G401 (cell line): ENCODE data around the gene PGS1. TPM values are rescaled to one million over a fixed set of nuclear protein-coding genes. Genes with fewer than 3 reads are reported as not detected.
"Not testable (repeated sequence)": the region's sequence is repeated elsewhere in the genome, so short reads cannot be mapped to it uniquely, and the experiment has no call there.

Experiments used
- DNase-seq: peaks from one replicate; pipeline ENCODE4 v3.0.0-alpha.2; 2015; ENCODE audit warnings: low spot score
- in situ Hi-C: cut with HindIII; loops from 2 replicates; pipeline ENCODE4 v1.10.0; 2016; ENCODE audit warnings: low sequenced_read_pairs, mixed read lengths
- total RNA-seq: library from RNA; depleted of rRNA; stranded (reverse); fragments of >200 nt; shearing (Covaris generic); gene quantifications from 2 replicates; pipeline ENCODE4 v1.2.3, GENCODE V29; 2014; rRNA removed

Gene PGS1, protein sequence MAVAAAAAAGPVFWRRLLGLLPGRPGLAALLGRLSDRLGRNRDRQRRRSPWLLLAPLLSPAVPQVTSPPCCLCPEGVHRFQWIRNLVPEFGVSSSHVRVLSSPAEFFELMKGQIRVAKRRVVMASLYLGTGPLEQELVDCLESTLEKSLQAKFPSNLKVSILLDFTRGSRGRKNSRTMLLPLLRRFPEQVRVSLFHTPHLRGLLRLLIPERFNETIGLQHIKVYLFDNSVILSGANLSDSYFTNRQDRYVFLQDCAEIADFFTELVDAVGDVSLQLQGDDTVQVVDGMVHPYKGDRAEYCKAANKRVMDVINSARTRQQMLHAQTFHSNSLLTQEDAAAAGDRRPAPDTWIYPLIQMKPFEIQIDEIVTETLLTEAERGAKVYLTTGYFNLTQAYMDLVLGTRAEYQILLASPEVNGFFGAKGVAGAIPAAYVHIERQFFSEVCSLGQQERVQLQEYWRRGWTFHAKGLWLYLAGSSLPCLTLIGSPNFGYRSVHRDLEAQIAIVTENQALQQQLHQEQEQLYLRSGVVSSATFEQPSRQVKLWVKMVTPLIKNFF
- 16.3 and 43.0 TPM in 2 replicates for total RNA-seq

DNA sequence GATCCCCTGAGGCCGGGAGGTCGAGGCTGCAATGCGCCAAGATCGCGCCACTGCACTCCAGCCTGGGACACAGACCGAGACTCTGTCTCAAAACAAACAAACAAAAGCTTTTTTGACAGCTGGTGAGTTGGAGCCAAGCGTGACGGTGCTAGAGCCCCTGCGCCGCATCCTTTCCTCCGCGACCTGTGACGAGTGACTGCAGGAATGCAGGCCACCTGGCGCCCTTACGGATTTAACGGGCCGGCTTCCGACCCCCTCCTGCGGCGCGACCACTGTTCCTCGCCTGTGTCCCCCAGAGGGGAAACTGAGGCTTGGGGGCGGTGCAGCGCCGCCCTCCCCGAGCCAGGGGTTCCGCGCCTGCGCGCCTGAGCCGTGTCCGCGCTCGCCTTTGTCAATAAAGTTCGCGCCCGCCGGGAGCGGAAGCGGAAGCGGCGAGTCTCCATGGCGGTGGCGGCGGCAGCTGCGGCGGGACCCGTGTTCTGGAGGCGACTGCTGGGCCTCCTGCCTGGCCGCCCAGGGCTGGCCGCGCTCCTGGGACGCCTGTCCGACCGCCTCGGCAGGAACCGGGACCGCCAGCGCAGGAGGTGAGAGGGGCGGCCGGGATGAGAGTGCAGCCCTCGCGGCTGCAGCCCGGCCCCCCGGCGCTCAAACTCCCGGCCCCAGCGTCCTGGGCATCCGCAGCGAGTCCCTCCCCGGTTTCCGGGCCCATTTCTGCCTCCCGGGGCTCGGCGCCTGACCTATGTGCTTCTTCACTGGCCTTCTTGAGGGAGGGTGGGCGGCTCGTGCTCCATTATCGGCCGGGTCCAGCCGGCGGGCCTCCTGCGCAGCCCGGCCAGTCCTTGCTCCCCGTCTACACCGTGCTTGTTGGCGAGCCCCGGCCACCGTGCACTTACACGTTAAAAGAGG lies at the start of gene PGS1:
TSS of gene PGS1 (plus strand) at position 425 of the 906 bp plus-strand sequence. CDS start at position 442, 17 bp downstream.
- DNase-seq, result peak; percentile 69
- in situ Hi-C loops, result no loop called here

DNA sequence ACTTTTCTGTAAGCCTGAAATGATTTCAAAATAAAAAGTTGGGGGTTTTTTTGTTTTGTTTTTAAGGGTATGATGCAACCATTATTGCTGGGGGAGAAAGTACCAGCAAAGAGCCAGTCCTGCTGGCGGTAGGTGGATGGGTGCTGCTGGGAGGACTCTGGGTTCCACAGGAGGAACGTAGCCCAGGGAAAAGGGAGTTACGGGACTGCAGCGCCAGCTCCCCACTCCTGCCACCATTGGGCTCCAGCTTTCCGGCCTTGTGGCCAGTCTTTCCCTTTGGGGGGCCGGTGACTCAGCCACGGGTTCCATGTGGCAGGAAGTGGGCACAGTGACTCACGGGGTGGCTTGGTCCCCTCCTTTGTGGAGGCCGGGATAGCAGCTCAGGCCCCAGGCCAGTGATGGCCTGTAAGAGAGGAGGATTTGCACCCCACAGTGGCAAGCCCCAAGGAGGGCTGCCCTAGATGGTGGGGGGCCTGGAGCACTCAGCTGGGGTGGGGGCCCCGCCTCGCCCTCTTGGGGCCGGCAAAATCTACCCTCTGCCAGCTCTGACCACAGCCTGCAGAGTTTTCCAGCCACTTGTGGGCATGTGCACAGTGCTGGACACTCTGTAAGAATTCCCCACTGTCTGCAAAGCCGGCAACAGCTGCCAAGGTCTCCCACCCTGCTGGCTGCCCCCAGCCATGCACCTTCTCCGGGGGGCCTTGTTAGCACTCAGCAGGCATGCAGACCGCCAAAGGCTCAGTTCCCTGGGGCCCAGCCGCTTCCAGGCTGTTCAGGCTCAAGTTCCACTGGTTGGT lies 49.0 kb upstream of the PGS1 start:
- DNase-seq, result no peak
- in situ Hi-C loops, result no loop called here

GRCh38 chr17:78330570-78331224 lies 47.8 kb upstream of the PGS1 start:
- no peak for DNase-seq
- in situ Hi-C loops, result no loop called here

DNA sequence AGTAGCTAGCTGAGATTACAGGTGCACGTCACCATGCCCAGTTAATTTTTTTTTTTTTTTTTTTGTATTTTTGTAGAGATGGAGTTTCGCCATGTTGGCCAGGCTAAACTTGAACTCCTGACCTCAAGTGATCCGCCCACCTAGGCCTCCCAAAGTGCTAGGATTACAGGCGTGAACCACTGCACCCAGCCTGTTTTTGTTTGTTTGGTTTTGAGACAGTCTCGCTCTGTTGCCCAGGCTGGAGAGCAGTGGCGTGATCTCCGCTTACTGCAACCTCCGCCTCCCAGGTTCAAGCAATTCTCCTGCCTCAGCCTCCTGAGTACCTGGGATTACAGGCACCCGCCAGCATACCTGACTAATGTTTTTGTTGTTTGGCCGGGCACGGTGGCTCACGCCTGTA lies 47.1 kb upstream of the PGS1 start:
- DNase-seq, in situ Hi-C loops: not testable (repeated sequence)

DNA sequence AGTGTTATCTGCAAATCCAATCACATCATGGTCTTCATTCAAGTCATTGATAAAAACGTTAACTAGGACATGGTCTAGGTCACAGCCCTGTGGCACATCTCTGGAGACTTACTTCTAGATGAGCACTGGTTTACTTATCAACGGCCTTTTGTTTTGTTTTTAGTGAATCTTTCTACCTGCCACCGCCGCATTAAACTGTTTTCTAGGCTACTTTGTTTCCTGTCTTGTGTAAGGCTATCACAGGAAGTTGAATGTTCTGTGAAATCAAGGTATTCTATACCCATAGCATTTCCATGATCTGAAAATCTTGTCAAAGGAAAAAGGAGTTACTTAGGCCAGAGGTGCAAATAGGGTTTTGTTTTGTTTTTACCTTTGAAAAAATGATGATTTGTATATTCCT lies 45.5 kb upstream of the PGS1 start:
- no peak for DNase-seq
- in situ Hi-C loops, result no loop called here

DNA sequence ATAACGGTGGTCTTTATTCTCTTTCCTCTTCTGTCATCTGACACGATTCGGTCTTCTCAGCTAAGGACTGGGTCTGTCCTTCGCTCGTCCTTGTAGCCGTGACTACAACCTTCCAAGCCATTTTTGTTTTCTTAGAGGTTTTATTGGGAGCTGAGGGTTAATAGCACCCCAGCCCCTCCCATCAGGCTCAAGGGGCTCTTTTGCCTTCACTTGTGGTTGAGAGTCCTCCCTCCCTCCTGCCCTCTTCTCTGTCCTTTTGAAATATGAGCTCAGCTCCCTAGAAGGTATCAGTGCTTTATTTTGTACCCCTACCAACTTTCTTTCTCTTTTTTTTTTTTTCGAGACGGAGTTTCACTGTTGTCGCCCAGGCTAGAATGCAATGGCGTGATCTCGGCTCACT lies 43.2 kb upstream of the PGS1 start:
- no peak for DNase-seq
- in situ Hi-C loops, result no loop called here

DNA sequence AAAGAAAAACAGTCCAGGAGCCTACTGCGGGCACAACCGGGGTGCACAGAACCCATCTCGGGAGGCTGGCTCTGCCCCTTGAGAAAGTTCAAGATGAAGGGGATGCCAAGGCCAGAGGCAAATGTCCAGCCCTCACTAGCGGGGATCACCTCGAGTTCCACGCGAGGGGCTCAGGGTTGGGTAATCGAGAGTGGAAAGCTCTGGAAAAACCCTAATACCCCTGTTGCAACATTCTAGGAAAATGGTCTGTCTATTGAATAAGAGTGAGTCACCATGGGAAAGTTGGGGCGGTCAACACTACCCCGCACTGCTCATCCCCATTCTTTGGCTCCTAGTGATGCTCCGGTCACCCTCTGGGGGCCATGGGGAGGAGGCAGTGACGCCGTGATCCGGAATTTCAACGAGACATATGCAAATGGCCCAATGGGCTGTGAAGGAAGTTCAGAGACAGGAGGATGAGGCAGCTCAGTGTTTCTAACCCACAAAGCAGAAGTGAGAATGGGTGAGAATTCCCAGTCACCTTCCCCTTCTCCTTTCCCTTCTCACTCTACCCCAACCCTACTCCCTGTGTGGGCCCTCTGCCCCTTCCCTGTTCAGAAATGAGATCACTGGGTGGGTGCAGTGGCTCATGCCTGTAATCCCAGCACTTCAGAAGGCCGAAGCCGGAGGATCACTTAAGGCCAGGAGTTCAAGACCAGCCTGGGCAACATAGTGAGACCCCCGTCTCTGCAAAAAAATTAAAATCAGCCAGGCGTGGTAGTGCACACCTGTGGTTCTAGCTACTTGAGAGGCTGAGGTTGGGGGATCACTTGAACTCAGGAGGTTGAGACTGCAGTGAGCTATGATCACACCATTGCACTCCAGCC lies 41.0 kb upstream of the PGS1 start:
- no peak for DNase-seq
- in situ Hi-C loops, result no loop called here

GRCh38 chr17:78338486-78339259 lies 39.8 kb upstream of the PGS1 start:
- in situ Hi-C loops, result no loop called here
- no peak for DNase-seq

DNA sequence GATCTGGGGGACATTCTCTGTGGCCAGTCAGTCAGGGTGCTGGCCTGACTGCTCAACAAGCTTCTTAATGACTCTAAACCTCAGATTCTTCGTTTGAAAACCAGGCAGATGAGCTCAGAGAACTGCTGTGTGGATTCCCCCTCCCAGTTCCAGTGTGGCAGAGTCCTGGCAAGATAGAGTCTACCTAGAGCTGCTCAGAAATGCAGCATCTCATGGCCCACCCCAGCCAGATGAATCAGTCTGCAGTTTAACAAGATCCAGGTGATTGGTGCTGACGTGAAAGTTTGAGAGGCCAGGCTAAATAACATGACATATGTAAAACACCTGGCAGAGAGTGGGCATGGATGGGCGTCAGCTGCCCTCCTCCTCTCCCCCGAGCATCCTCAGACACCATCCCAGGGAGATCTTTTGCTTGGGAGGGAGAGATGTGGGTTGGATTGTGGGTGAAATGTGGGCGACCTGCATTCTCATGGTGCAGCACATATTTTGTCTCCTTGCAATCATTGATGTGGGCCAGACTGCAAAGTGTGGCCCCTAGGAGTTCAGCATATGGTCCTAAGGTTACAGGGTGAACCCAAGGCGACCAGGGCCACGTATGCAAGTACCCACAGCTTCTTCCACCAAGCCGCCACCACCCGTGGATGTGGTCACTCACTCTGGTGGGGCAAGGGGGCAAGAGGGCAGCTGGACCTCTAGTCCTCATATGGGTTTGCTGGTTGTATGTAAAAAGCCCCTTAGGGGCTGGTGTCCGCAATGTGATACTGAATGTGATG lies 38.1 kb upstream of the PGS1 start:
- in situ Hi-C loops, result no loop called here
- no peak for DNase-seq

DNA sequence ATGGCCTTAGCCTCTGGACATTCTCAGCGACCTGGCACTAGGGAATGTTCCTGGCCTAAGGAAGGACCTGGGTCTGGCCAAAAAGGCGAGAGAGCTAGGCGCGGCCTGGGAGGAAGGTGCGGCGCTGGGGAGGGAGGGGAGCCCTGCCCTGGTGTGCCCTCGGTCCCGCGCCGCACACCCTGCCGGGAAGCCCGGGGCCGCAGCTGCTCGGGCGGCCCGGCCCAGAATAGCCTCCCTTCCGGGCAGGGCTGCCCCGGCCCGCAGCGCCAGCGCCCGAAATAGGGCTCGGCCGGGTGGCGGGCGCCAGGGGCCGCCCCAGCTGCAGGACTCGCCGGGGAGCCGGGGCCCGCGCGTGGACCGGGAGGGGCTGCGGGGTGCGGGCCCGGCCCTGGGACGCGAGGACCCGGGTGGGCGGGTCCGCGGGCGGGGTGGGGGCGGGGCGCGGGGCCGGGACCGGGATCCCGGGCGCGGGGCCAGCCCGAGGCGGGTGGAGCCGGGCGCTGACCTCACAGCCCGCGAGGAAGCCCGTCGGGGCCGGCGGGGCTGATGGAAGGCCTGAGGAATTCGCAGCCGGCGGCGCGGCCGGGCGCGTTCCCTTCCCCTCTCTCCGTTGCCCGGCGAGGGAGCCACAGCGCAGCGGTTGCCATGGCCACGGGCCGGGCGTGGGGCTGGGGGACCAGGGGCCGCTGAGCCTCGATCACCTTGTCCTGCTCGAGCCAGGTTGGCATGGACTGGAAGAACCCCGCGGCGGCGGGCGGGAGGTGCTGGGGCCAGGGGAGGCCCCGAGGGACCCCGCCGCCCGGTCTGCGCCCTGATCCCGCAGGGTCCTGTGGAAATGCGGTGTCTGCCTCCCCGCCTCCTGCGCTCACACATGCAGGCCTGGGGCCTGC lies 36.6 kb upstream of the PGS1 start:
- in situ Hi-C loops, result no loop called here
- no peak for DNase-seq

- no peak for DNase-seq
- in situ Hi-C loops, result no loop called here
These were observed 35.8 kb upstream of the PGS1 start for GRCh38 chr17:78342449-78343186.

DNA sequence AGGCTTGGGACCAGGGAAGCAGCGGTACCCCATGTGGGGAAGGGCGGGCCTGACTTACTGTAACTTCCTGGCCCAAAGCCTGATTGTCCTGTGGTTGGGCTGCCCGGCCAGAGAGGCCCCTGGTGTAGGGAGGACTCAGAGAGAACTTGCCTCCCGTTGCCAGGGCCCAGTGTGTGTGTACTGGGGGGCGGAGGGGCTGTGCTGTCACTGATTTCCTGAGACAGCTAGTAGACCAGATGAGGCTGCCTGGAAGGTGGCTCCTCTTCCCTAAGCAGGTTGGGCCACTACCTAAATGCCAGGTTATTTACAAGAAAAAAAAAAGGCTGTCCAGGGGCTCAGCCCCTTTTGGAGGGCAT lies 35.3 kb upstream of the PGS1 start:
- in situ Hi-C loops, result no loop called here
- no peak for DNase-seq

- DNase-seq, result no peak
- in situ Hi-C loops, result no loop called here
These were observed 34.8 kb upstream of the PGS1 start for GRCh38 chr17:78343543-78344201.

- no peak for DNase-seq
- in situ Hi-C loops, result no loop called here
These were observed 33.8 kb upstream of the PGS1 start for GRCh38 chr17:78344666-78345065.
